BJ (cell line): ENCODE results near the gene NPY4R2. TPM values are rescaled to one million over a fixed set of nuclear protein-coding genes. Genes with fewer than 3 reads are reported as not detected.
"Not testable (repeated sequence)": the region's sequence is repeated elsewhere in the genome, so short reads cannot be mapped to it uniquely, and the experiment has no call there.

ENCODE experiments used
- CTCF ChIA-PET: fragments of 350-600 bp; formaldehyde crosslinking; extraction: SDS; loops from one replicate; lab custom pipeline; 2021; ENCODE audit warnings: antibody characterized with exemption, inconsistent platforms; lab: Yijun Ruan, JAX
- POLR2A ChIA-PET: fragments of 300-600 bp; sonication (Branson Sonifier 250); formaldehyde crosslinking; extraction: SDS; loops from one replicate; lab custom pipeline; 2021; ENCODE audit warnings: antibody characterized with exemption; lab: Charles Lee
- DNase-seq: peaks from one replicate; pipeline ENCODE4 v3.0.0-alpha.2; 2011; ENCODE audit warnings: low read depth
- H3K27me3 ChIP-seq: 2 replicates; pipeline ENCODE4 v1.6.0; 2011; ENCODE audit warnings: low read length; ENCODE audit not compliant: control insufficient read depth, insufficient read depth
- H3K36me3 ChIP-seq: 2 replicates; pipeline ENCODE4 v1.5.1; 2011; ENCODE audit warnings: low read length; ENCODE audit not compliant: control insufficient read depth, insufficient read depth
- H3K4me3 ChIP-seq: 2 replicates; pipeline ENCODE4 v1.5.1; 2011; ENCODE audit warnings: low read depth, mild to moderate bottlenecking, control low read depth, low read length
- polyA minus RNA-seq: library from RNA; depleted of rRNA, polyadenylated mRNA; stranded (reverse); fragments of >200 nt; gene quantifications from 2 replicates; pipeline ENCODE4 v1.2.3, GENCODE V29; 2011; rRNA and poly(A)+ RNA removed
- polyA plus RNA-seq: library from polyadenylated mRNA; depleted of rRNA; stranded (reverse); fragments of >200 nt; gene quantifications from 2 replicates; pipeline ENCODE4 v1.2.3, GENCODE V29; 2011; rRNA removed

Gene NPY4R2
- polyA plus RNA-seq (0.04 and 0.07 TPM in 2 replicates), polyA minus RNA-seq (1.1 TPM in 1 of 2 replicates, not detected in the other)

- CTCF ChIA-PET, H3K36me3 ChIP-seq, DNase-seq, H3K27me3 ChIP-seq, POLR2A ChIA-PET, H3K4me3 ChIP-seq: not testable (repeated sequence)
These were observed at the start of gene NPY4R2 for GRCh38 chr10:47918475-47918874. NPY4R2 (plus strand) TSS chr10:47918662; CDS start chr10:47921988, 3,326 bp downstream.

GRCh38 chr10:47870887-47871286, 47.6 kb upstream of the NPY4R2 start:
- CTCF ChIA-PET, POLR2A ChIA-PET: not testable (repeated sequence)

GRCh38 chr10:47871485-47872180, 46.8 kb upstream of the NPY4R2 start:
- H3K36me3 ChIP-seq, POLR2A ChIA-PET, H3K27me3 ChIP-seq, DNase-seq, CTCF ChIA-PET, H3K4me3 ChIP-seq: not testable (repeated sequence)

More at GRCh38 chr10:47870887-47871286, 47.6 kb upstream of the NPY4R2 start:
- not testable (repeated sequence) for DNase-seq, H3K4me3 ChIP-seq, H3K27me3 ChIP-seq, H3K36me3 ChIP-seq

GRCh38 chr10:47872236-47872635, 46.2 kb upstream of the NPY4R2 start:
- H3K36me3 ChIP-seq, POLR2A ChIA-PET, H3K27me3 ChIP-seq, H3K4me3 ChIP-seq, CTCF ChIA-PET, DNase-seq: not testable (repeated sequence)

- POLR2A ChIA-PET, DNase-seq, H3K4me3 ChIP-seq, CTCF ChIA-PET, H3K27me3 ChIP-seq, H3K36me3 ChIP-seq: not testable (repeated sequence)
These were observed 34.2 kb upstream of the NPY4R2 start for GRCh38 chr10:47884239-47884638.

- H3K36me3 ChIP-seq, CTCF ChIA-PET, DNase-seq, H3K4me3 ChIP-seq, H3K27me3 ChIP-seq, POLR2A ChIA-PET: not testable (repeated sequence)
These were observed 33.5 kb upstream of the NPY4R2 start for GRCh38 chr10:47884934-47885333.

- CTCF ChIA-PET, H3K36me3 ChIP-seq, H3K4me3 ChIP-seq, DNase-seq, H3K27me3 ChIP-seq, POLR2A ChIA-PET: not testable (repeated sequence)
These were observed 32.1 kb upstream of the NPY4R2 start for GRCh38 chr10:47886356-47886755.

- POLR2A ChIA-PET, DNase-seq, H3K4me3 ChIP-seq, H3K36me3 ChIP-seq, H3K27me3 ChIP-seq, CTCF ChIA-PET: not testable (repeated sequence)
These were observed 31.6 kb upstream of the NPY4R2 start for GRCh38 chr10:47886827-47887226.

GRCh38 chr10:47890737-47891136, 27.7 kb upstream of the NPY4R2 start:
- CTCF ChIA-PET, H3K36me3 ChIP-seq: not testable (repeated sequence)

GRCh38 chr10:47892494-47893261, 25.8 kb upstream of the NPY4R2 start:
- POLR2A ChIA-PET, H3K36me3 ChIP-seq, CTCF ChIA-PET, H3K27me3 ChIP-seq, DNase-seq, H3K4me3 ChIP-seq: not testable (repeated sequence)

More at GRCh38 chr10:47890737-47891136, 27.7 kb upstream of the NPY4R2 start:
- H3K27me3 ChIP-seq, DNase-seq, POLR2A ChIA-PET, H3K4me3 ChIP-seq: not testable (repeated sequence)

- POLR2A ChIA-PET, H3K27me3 ChIP-seq, CTCF ChIA-PET, H3K36me3 ChIP-seq, H3K4me3 ChIP-seq, DNase-seq: not testable (repeated sequence)
These were observed 23.9 kb upstream of the NPY4R2 start for GRCh38 chr10:47894571-47894970.

GRCh38 chr10:47897813-47898212, 20.6 kb upstream of the NPY4R2 start:
- CTCF ChIA-PET, H3K36me3 ChIP-seq, POLR2A ChIA-PET, H3K4me3 ChIP-seq, DNase-seq, H3K27me3 ChIP-seq: not testable (repeated sequence)

- H3K36me3 ChIP-seq, DNase-seq, H3K4me3 ChIP-seq, H3K27me3 ChIP-seq, CTCF ChIA-PET, POLR2A ChIA-PET: not testable (repeated sequence)
These were observed 9.1 kb upstream of the NPY4R2 start for GRCh38 chr10:47909333-47909732.
